Kidney epithelial cell (primary cell): ENCODE measurements around the gene RPS6KA2. TPM values are rescaled to one million over a fixed set of nuclear protein-coding genes. Genes with fewer than 3 reads are reported as not detected.

Experiments
- DNase-seq: peaks from one replicate; pipeline ENCODE4 v3.0.0-alpha.2; 2010; ENCODE audit warnings: low read depth
- H3K27me3 ChIP-seq: 2 replicates; pipeline ENCODE4 v1.6.0; 2011; ENCODE audit warnings: low read length; ENCODE audit not compliant: control insufficient read depth, insufficient read depth
- H3K36me3 ChIP-seq: 2 replicates; pipeline ENCODE4 v1.5.1; 2011; ENCODE audit warnings: low read length; ENCODE audit not compliant: control insufficient read depth, insufficient read depth
- H3K4me3 ChIP-seq: 2 replicates; pipeline ENCODE4 v1.5.1; 2011; ENCODE audit warnings: low read depth, mild to moderate bottlenecking, control low read depth, low read length
- total RNA-seq: library from RNA; depleted of rRNA; stranded (reverse); fragments of >200 nt; gene quantifications from 2 replicates; pipeline ENCODE4 v1.2.3, GENCODE V29; 2015
- TF ChIP-seq, protein P1 (sequence below): IDR thresholded peaks from 2 replicates; pipeline ENCODE4 v1.5.1; 2011; ENCODE audit warnings: mild to moderate bottlenecking, moderate library complexity, low read length, control low read depth, inconsistent platforms; ENCODE audit not compliant: insufficient read depth, poor library complexity, severe bottlenecking

Gene RPS6KA2
- total RNA-seq, 1 donor from 2014 or later, result 51.9 TPM

DNA sequence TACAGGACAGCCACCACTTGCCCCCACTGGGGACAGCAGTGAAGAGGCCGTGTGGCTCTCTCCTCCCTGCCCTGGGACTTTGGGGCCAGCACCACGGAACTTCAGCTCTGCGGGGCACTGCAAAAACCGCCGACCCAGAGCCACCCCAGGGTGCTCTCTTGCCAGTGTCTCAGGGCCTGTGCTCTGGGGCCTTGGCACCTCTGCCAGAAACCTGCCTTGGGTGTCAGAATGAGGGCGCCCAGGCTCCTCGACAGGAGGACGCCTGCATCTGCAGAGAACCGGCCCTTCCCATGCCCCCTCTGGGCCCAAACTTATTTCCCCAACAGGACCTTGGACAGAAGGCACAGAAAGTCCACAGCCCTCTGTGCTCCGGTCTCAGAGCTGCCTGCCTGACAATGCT lies 167.1 kb downstream of the RPS6KA2 start:
- TF ChIP-seq, protein P1, sequence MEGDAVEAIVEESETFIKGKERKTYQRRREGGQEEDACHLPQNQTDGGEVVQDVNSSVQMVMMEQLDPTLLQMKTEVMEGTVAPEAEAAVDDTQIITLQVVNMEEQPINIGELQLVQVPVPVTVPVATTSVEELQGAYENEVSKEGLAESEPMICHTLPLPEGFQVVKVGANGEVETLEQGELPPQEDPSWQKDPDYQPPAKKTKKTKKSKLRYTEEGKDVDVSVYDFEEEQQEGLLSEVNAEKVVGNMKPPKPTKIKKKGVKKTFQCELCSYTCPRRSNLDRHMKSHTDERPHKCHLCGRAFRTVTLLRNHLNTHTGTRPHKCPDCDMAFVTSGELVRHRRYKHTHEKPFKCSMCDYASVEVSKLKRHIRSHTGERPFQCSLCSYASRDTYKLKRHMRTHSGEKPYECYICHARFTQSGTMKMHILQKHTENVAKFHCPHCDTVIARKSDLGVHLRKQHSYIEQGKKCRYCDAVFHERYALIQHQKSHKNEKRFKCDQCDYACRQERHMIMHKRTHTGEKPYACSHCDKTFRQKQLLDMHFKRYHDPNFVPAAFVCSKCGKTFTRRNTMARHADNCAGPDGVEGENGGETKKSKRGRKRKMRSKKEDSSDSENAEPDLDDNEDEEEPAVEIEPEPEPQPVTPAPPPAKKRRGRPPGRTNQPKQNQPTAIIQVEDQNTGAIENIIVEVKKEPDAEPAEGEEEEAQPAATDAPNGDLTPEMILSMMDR, result no peak

DNA sequence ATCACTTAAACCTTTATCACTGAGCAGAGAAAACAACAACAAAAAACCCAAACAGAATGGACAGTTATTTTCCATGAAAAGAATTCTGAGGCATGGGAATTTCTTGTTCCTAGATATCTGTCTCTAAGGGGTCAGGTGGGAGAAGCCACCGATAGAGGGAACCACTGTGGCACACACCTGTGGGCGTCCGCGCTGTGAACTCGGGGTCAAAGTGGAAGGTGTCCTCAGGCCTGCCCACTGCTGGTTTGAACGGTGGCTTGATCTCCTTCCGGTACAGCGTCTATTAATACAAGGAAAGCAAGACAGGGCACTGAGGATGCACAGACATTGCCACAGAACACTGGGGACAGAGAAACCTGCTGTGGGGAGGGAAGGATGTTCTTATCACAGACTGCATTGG lies 167.8 kb downstream of the RPS6KA2 start:
- no peaks in the 10 kb centered on the region for H3K36me3 ChIP-seq
- TF ChIP-seq, protein P1, result no peak
- H3K27me3 ChIP-seq, result no peaks in the 10 kb centered on the region
- DNase-seq, result no peak
- no peak overlapping the region for H3K4me3 ChIP-seq

More for the DNA sequence above, 167.1 kb downstream of the RPS6KA2 start:
- no peak for DNase-seq
- no peaks in the 10 kb centered on the region for H3K36me3 ChIP-seq
- H3K4me3 ChIP-seq, result no peak overlapping the region
- H3K27me3 ChIP-seq, result no peaks in the 10 kb centered on the region

DNA sequence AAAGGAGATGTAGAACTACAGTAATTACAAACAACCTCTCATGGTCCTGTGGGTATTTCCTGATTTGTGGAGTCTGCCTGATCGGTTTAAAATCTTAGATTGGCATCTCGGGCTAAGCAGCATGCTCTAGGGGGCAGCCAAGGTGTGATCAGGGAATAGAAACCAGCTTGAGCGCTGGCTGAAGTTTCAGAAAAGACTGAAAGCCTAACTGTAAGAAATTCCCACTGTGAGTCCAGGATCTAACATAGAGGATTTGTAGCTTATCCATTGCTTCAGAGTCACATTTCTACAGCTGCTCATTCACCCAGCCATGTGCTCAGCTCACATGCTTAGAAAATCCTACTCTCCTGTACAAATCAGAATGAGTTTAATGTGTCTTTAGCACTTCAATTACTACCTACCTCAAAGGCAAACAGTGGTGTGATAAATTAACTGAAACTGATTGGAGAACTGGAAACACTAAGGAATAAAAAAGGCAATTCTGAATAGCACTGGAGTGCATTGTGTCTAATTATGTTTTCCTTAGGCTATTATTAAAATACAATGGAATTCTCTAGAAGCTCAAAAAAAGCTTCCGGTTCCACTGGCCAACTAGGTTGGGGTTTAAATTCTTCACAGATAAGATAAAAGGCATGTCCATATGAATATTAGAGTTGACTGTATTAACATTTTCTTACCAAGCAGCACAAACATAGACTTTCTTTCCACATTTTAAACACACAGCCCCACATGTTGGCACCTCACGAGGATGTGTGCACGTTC lies 170.5 kb downstream of the RPS6KA2 start:
- no peak overlapping the region for H3K4me3 ChIP-seq
- H3K27me3 ChIP-seq, result no peaks in the 10 kb centered on the region
- DNase-seq, result no peak
- no peaks in the 10 kb centered on the region for H3K36me3 ChIP-seq
- TF ChIP-seq, protein P1, result peak; percentile 46

DNA sequence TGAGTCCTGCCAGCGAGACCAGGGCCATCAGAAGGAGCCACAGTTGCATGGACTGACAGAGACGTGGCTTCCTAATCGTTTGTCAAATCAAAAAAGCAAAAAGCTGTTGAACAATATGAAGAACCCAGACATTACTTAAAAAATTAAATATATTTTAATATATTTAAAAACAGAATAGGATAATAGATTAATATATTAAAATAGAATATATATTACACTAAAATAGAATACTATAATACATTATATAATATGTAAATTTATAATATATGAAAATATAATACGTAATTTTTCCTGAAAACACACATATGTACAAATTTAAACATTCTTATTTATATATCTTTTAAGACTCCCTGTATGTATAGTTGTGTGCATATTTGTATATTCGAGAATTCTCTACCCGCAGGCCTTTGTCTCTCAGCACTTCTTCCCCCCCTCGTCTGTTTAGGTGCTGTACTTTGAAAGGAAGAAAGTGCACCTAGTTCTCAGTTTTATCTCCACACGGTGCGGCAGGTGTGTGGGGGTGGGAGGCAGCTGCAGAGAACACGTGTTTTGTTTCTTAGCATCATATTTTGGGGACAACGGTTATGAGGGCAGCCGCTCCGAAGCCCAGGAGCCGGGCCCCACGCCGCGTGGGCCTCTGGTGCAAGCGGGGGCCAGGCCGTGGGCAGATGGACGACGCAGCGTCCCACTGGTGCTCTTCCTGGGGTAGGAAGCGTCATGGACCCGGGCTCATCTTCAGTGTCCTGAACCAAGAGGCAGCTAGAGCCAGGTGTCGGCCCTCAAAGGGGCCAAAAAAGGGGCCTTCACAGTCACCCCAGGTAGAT lies 172.1 kb downstream of the RPS6KA2 start:
- DNase-seq, result no peak
- H3K4me3 ChIP-seq, result no peak overlapping the region

DNA sequence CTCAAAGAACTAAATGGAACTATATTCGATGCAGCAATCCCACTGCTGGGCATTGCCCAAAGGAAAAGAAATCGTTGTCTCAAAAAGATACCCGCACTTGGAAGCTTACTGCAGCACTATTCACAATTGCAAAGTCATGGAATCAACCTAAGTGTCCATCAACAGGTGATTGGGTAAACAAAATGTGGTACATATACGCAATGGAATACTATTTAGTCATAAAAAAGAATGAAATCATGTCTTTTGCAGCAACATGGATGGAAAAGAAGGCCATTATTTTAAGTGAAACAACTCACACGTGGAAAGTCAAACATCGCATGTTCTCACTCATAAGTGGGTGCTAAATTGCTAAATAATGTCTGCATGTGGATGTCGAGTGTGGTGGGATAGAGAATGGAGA lies 173.4 kb downstream of the RPS6KA2 start:
- no peaks in the 10 kb centered on the region for H3K36me3 ChIP-seq
- no peak overlapping the region for H3K4me3 ChIP-seq
- no peaks in the 10 kb centered on the region for H3K27me3 ChIP-seq
- no peak for DNase-seq
- TF ChIP-seq, protein P1, result no peak

More for the DNA sequence above, 172.1 kb downstream of the RPS6KA2 start:
- TF ChIP-seq, protein P1, result no peak
- Histone ChIP-seq H3K27me3 (no peaks in the 10 kb centered on the region), H3K36me3 (no peaks in the 10 kb centered on the region)
